Measurements from ENCODE around the gene LYG1. TPM values are rescaled to one million over a fixed set of nuclear protein-coding genes. Genes with fewer than 3 reads are reported as not detected.
A peak's percentile ranks its signal among the peaks of the same experiment; 100 is the strongest.
"Not testable (repeated sequence)": the region's sequence is repeated elsewhere in the genome, so short reads cannot be mapped to it uniquely, and the experiment has no call there.

The LYG1 gene
- total and polyA plus RNA-seq, 8 donors: 1.00 to 16.4 (median 2.6) TPM; not detected in 3

DNA sequence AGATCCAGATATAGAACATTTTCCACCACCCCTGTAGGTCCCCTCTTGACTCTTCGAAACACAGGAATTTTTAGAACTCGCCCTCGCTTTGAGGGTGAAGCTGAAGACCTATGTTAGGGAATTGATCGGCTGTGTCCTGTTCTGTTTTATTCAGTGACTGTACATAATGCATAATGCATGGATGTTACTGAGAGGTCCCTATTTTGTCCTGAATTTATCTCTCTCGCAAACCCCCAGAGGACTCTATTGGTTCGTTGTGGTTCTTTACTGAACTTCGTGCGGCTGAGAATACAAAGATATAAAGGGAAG, 35.8 kb upstream of the LYG1 start:
- intact Hi-C loops (cut with DNase I; ENCODE audit: low total_unique reads): loop anchor here (5.0 to 10.0 kb wide), 2 partner anchors 151 to 152 kb away; partner anchors contain the start of genes MITD1 and MRPL30
- TF ChIP-seq, protein P1, sequence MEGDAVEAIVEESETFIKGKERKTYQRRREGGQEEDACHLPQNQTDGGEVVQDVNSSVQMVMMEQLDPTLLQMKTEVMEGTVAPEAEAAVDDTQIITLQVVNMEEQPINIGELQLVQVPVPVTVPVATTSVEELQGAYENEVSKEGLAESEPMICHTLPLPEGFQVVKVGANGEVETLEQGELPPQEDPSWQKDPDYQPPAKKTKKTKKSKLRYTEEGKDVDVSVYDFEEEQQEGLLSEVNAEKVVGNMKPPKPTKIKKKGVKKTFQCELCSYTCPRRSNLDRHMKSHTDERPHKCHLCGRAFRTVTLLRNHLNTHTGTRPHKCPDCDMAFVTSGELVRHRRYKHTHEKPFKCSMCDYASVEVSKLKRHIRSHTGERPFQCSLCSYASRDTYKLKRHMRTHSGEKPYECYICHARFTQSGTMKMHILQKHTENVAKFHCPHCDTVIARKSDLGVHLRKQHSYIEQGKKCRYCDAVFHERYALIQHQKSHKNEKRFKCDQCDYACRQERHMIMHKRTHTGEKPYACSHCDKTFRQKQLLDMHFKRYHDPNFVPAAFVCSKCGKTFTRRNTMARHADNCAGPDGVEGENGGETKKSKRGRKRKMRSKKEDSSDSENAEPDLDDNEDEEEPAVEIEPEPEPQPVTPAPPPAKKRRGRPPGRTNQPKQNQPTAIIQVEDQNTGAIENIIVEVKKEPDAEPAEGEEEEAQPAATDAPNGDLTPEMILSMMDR (IDR thresholded peaks at IDR 0.05): no peak
- H3K9me3 ChIP-seq: no peaks in the 10 kb centered on the region
- H3K36me3 ChIP-seq: peaks cover 4 to 16% (median 14%) of the 10 kb centered on the region in 4 donors
- peak overlapping the region; percentile 89 to 95 (median 93) for H3K27ac ChIP-seq
- 1 to 2% (median 1%) methylated on average over 8 of the region's 8 CpGs for WGBS, 5 donors
- peaks cover 11 to 61% (median 45%) of the 10 kb centered on the region in 4 donors for H3K4me1 ChIP-seq
- H3K27me3 ChIP-seq: no peaks in the 10 kb centered on the region
- no peak for DNase-seq
- peak overlapping the region; percentile 72 to 95 (median 83) for H3K4me3 ChIP-seq

GRCh38 chr2:99335911-99336803, 35.2 kb upstream of the LYG1 start, which contains the start of gene TXNDC9:
Gene TXNDC9, minus strand, starts transcription at chr2:99336333. Its CDS starts 3,123 bp downstream, at chr2:99333210.
- H3K4me3 ChIP-seq: peak within 1 kb of the TSS; percentile 72 to 95 (median 83)
- peak within 1 kb of the TSS; percentile 89 to 95 (median 93) for H3K27ac ChIP-seq
- H3K4me1 ChIP-seq: peaks cover 11 to 58% (median 42%) of the 10 kb centered on the region in 4 donors
- H3K9me3 ChIP-seq: no peaks in the 10 kb centered on the region
- H3K36me3 ChIP-seq: peaks cover 8 to 22% (median 20%) of the 10 kb centered on the region in 4 donors
- peak; percentile 76 to 97 (median 96) for TF ChIP-seq POLR2AphosphoS5 (IDR thresholded peaks at IDR 0.05)
- peak in 1 of 4 donors; percentile 24 for TF ChIP-seq POLR2A (IDR thresholded peaks at IDR 0.05)
- TF ChIP-seq, protein P1 (IDR thresholded peaks at IDR 0.05): no peak
- intact Hi-C loops (cut with DNase I; ENCODE audit: low total_unique reads): loop anchor here (5.0 to 10.0 kb wide), 2 partner anchors 151 kb away; partner anchors contain the start of genes MITD1 and MRPL30
- no peaks in the 10 kb centered on the region for H3K27me3 ChIP-seq
- peak; percentile 98 to 100 for DNase-seq
- WGBS, 5 donors: 0 to 1% (median 0%) methylated on average over 32 to 60 of the region's 60 CpGs

DNA sequence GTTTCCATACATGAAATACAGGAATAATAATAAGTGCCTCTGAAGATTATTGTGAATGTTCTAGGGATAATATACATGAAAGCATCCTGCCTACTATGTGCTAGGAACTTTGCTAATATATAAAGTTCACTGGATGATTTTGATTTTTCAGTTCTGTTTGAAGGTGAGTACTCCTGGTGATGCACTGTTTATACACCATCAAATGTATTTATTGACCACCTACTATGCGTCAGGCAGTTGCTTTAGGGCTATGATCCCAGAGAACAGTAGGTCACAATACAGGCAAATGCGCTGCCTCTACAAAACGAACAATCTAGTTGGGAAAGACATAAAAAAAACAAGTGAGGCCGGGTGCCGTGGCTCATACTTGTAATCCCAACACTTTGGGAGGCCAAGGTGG, 24.4 kb upstream of the LYG1 start:
- Histone ChIP-seq H3K4me1 (no peaks in the 10 kb centered on the region), H3K27ac (no peak overlapping the region), H3K9me3 (no peaks in the 10 kb centered on the region), H3K36me3 (peaks cover 45 to 100% (median 99%) of the 10 kb centered on the region in 4 donors), H3K27me3 (no peaks in the 10 kb centered on the region), H3K4me3 (no peak overlapping the region)
- TF ChIP-seq POLR2A (IDR thresholded peaks at IDR 0.05): no peak
- TF ChIP-seq, protein P1 (IDR thresholded peaks at IDR 0.05): no peak
- TF ChIP-seq POLR2AphosphoS5 (IDR thresholded peaks at IDR 0.05): no peak
- no peak for TF ChIP-seq EP300 (IDR thresholded peaks at IDR 0.05)
- no peak for DNase-seq
- intact Hi-C loops (cut with DNase I; ENCODE audit: low total_unique reads): no loop called here
- 94 to 97% (median 97%) methylated on average over 5 of the region's 5 CpGs for WGBS, 5 donors

DNA sequence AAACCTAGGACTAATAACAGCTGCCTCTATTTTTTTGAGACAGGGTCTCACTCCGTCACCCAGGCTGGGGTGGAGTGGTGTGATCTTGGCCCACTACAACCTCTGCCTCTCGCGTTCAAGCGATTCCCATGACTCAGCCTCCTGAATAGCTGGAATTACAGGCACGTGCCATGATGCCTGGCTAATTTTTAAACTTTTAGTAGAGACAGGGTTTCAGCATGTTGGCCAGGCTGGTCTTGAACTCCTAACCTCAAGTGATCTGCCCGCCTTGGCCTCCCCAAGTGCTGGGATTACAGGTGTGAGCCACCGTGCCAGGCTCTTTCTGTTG, 16.8 kb upstream of the LYG1 start:
- H3K36me3 ChIP-seq: peaks cover 16 to 67% (median 63%) of the 10 kb centered on the region in 4 donors
- DNase-seq; H3K4me1 ChIP-seq; intact Hi-C loops (cut with DNase I; ENCODE audit: low total_unique reads); H3K9me3 ChIP-seq; H3K27ac ChIP-seq; H3K4me3 ChIP-seq; H3K27me3 ChIP-seq: not testable (repeated sequence)
- 96 to 99% (median 97%) methylated on average over 7 of the region's 7 CpGs for WGBS, 5 donors
